ENCODE data around the gene WDR6. TPM values are rescaled to one million over a fixed set of nuclear protein-coding genes. Genes with fewer than 3 reads are reported as not detected.
A peak's percentile ranks its signal among the peaks of the same experiment; 100 is the strongest.

WDR6 gene
- total RNA-seq, 2 experiments from 2014 or later, result 101 to 128 TPM

- Histone ChIP-seq H3K9me3 (ENCODE audit: low read length) (no peaks in the 10 kb centered on the region), H2AFZ (ENCODE audit: low read length) (no peak overlapping the region), H4K20me1 (ENCODE audit: insufficient read depth, low read length) (no peaks in the 10 kb centered on the region), H3K4me1 (ENCODE audit: insufficient read depth, low read length, poor library complexity, severe bottlenecking) (peaks cover 45% of the 10 kb centered on the region), H3K36me3 (ENCODE audit: insufficient read depth, low read length) (peaks cover 84% of the 10 kb centered on the region), H3K79me2 (ENCODE audit: insufficient read depth, low read depth, low read length) (peaks cover 20% of the 10 kb centered on the region), H3K27ac (ENCODE audit: low read depth, low read length, poor library complexity, severe bottlenecking) (peak overlapping the region; percentile 32), H3K9me2 (ENCODE audit: insufficient read depth, low read length) (no peaks in the 10 kb centered on the region), H3K4me2 (ENCODE audit: low read length) (peak overlapping the region; percentile 91; the same call in 1 of the 2 replicates), H3K4me3 (ENCODE audit: low read depth, low read length, poor library complexity, severe bottlenecking) (peak overlapping the region; percentile 80)
- no peak for DNase-seq (ENCODE audit: low spot score)
- ChIA-PET CTCF (ENCODE audit: unreplicated experiment) (no interaction called here), POLR2A (interaction anchor here (0.6 to 1.4 kb wide), 11 partner anchors 9 to 64 kb away, joined by 3 to 8 read pairs (median 3); partner anchors contain the start of genes QRICH1 and WDR6)
- TF ChIP-seq EZH2phosphoT487 (IDR thresholded peaks at IDR 0.05; ENCODE audit: borderline replicate concordance, low read depth, low read length), result no peak
- no peak for TF ChIP-seq CTCF (conservative IDR thresholded peaks at IDR 0.05; ENCODE audit: low read length)
- no TSS peak for BruUV-seq (replicated peaks)
- intact Hi-C loops (cut with micrococcal nuclease; ENCODE audit: unreplicated experiment), result loop anchor here (5.0 kb wide), 1 partner anchor 128 kb away; no protein-coding TSS in a partner anchor
These were observed 22.3 kb downstream of the WDR6 start for GRCh38 chr3:49029563-49029884.

GRCh38 chr3:49030321-49030720 is 23.1 kb downstream of the WDR6 start:
- Histone ChIP-seq H3K9me3 (ENCODE audit: low read length) (no peaks in the 10 kb centered on the region), H3K4me3 (ENCODE audit: low read depth, low read length, poor library complexity, severe bottlenecking) (no peak overlapping the region), H3K79me2 (ENCODE audit: insufficient read depth, low read depth, low read length) (peaks cover 20% of the 10 kb centered on the region), H3K27ac (ENCODE audit: low read depth, low read length, poor library complexity, severe bottlenecking) (no peak overlapping the region), H3K36me3 (ENCODE audit: insufficient read depth, low read length) (peaks cover 84% of the 10 kb centered on the region), H3K4me1 (ENCODE audit: insufficient read depth, low read length, poor library complexity, severe bottlenecking) (peaks cover 37% of the 10 kb centered on the region), H3K9me2 (ENCODE audit: insufficient read depth, low read length) (no peaks in the 10 kb centered on the region), H2AFZ (ENCODE audit: low read length) (no peak overlapping the region), H3K4me2 (ENCODE audit: low read length) (no peak overlapping the region), H4K20me1 (ENCODE audit: insufficient read depth, low read length) (no peaks in the 10 kb centered on the region)
- BruUV-seq (replicated peaks), result no TSS peak
- TF ChIP-seq EZH2phosphoT487 (IDR thresholded peaks at IDR 0.05; ENCODE audit: borderline replicate concordance, low read depth, low read length) (no peak), CTCF (conservative IDR thresholded peaks at IDR 0.05; ENCODE audit: low read length) (no peak)
- ChIA-PET POLR2A (no interaction called here), CTCF (ENCODE audit: unreplicated experiment) (no interaction called here)
- DNase-seq (ENCODE audit: low spot score), result no peak
- intact Hi-C loops (cut with micrococcal nuclease; ENCODE audit: unreplicated experiment), result no loop called here

DNA sequence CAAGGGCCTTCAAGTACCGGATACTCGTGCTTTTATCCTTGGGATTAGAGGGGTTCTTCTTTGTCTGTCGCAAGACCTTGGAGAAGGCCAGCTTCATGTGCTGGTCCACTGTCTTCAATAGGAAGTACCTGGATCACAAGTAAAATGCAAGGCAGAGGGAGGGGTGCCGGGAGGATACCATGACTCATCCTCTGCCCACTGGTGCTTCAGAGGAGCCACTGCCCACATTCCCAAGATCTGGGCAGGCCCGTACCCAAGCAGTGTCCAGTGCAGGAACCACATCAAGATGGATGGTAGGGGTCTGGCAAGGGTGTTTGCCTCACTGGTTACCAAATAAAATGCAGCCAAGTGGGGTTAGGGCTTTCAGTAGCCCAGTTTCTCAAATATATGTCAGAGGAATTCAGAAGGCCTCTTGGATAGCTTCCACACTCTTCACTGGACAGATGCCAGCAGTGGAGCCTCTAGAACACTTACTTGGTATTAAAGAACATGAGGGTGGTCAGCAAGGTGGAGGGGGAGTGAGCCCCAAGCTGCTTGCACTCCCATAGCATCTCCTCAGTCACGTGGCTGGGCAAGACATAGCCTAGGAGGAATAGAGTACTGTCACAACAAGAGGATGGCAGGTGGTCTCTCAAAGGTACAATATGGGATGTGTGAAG is 25.6 kb downstream of the WDR6 start:
- Histone ChIP-seq H3K4me2 (ENCODE audit: low read length) (no peak overlapping the region), H3K4me3 (ENCODE audit: low read depth, low read length, poor library complexity, severe bottlenecking) (no peak overlapping the region), H3K27ac (ENCODE audit: low read depth, low read length, poor library complexity, severe bottlenecking) (no peak overlapping the region), H3K36me3 (ENCODE audit: insufficient read depth, low read length) (peaks cover 83% of the 10 kb centered on the region), H3K4me1 (ENCODE audit: insufficient read depth, low read length, poor library complexity, severe bottlenecking) (peaks cover 13% of the 10 kb centered on the region), H3K9me2 (ENCODE audit: insufficient read depth, low read length) (no peaks in the 10 kb centered on the region), H3K79me2 (ENCODE audit: insufficient read depth, low read depth, low read length) (peaks cover 13% of the 10 kb centered on the region), H4K20me1 (ENCODE audit: insufficient read depth, low read length) (no peaks in the 10 kb centered on the region), H2AFZ (ENCODE audit: low read length) (no peak overlapping the region), H3K9me3 (ENCODE audit: low read length) (no peaks in the 10 kb centered on the region)
- ChIA-PET POLR2A (interaction anchor here (1.1 kb wide), 1 partner anchor 26 kb away, joined by 4 read pairs; the partner anchor contains the start of gene WDR6), CTCF (ENCODE audit: unreplicated experiment) (no interaction called here)
- TF ChIP-seq CTCF (conservative IDR thresholded peaks at IDR 0.05; ENCODE audit: low read length), result no peak
- TF ChIP-seq EZH2phosphoT487 (IDR thresholded peaks at IDR 0.05; ENCODE audit: borderline replicate concordance, low read depth, low read length), result no peak
- no TSS peak for BruUV-seq (replicated peaks)
- intact Hi-C loops (cut with micrococcal nuclease; ENCODE audit: unreplicated experiment), result no loop called here
- DNase-seq (ENCODE audit: low spot score), result no peak

Data from OCI-LY7 (cell line).